WTC11 (cell line): ENCODE results near the gene KRABD2.

Source experiments
- ATAC-seq: fragments of 200-7000 bp; cut with Tn5 transposase; 2 replicates; pipeline ENCODE4 v1.10.0; 2021; ENCODE audit warnings: mild to moderate bottlenecking, moderate library complexity
- CTCF ChIA-PET: fragments of 300-600 bp; sonication (Branson Sonifier 250); formaldehyde crosslinking; loops from one replicate; lab custom pipeline; 2021; ENCODE audit warnings: antibody characterized with exemption; lab: Charles Lee
- POLR2A ChIA-PET: fragments of 350-600 bp; sonication (Branson Sonifier 250); formaldehyde crosslinking; loops from one replicate; lab custom pipeline; 2021; ENCODE audit warnings: antibody characterized with exemption; lab: Charles Lee
- DNase-seq: peaks from one replicate; pipeline ENCODE4 v3.0.0; 2021; ENCODE audit warnings: low spot score
- H3K27ac Mint-ChIP-seq: 2 replicates; pipeline ENCODE4 v1.8.0; 2021; ENCODE audit warnings: mixed read lengths
- H3K27me3 Mint-ChIP-seq: 2 replicates; pipeline ENCODE4 v1.8.0; 2021; ENCODE audit warnings: low read depth, mild to moderate bottlenecking, moderate library complexity, mixed read lengths
- H3K36me3 Mint-ChIP-seq: 2 replicates; pipeline ENCODE4 v1.8.0; 2021; ENCODE audit warnings: mixed read lengths
- H3K4me1 Mint-ChIP-seq: 2 replicates; pipeline ENCODE4 v1.8.0; 2022; ENCODE audit warnings: mixed read lengths
- H3K4me3 Mint-ChIP-seq: 2 replicates; pipeline ENCODE4 v1.8.0; 2021; ENCODE audit warnings: mild to moderate bottlenecking, moderate library complexity, mixed read lengths
- H3K9me3 Mint-ChIP-seq: 2 replicates; pipeline ENCODE4 v1.8.0; 2021; ENCODE audit warnings: mixed read lengths
- CBFB ChIP-seq: sonication (generic); formaldehyde crosslinking; IDR thresholded peaks from 2 replicates; pipeline ENCODE4 v1.8.1; 2022; ENCODE audit warnings: mild to moderate bottlenecking, low read depth, missing genetic modification reagents
- CDX4 ChIP-seq: fragments of 250-450 bp; sonication (Bioruptor Pico); IDR thresholded peaks from 2 replicates; pipeline ENCODE4 v1.9.0; 2021; ENCODE audit warnings: moderate library complexity, mild to moderate bottlenecking, inconsistent platforms, borderline replicate concordance
- CREB1 ChIP-seq: sonication (generic); formaldehyde crosslinking; IDR thresholded peaks from 2 replicates; pipeline ENCODE4 v1.8.0; 2023; ENCODE audit warnings: mild to moderate bottlenecking, missing genetic modification reagents
- FOXJ3 ChIP-seq: sonication (generic); formaldehyde crosslinking; IDR thresholded peaks from 2 replicates; pipeline ENCODE4 v1.9.0; 2021; ENCODE audit warnings: missing genetic modification reagents, mild to moderate bottlenecking, borderline replicate concordance
- GRHL2 ChIP-seq: fragments of 250-450 bp; sonication (Bioruptor Pico); IDR thresholded peaks from 2 replicates; pipeline ENCODE4 v1.8.0; 2022; ENCODE audit warnings: mild to moderate bottlenecking, moderate library complexity; ENCODE audit not compliant: insufficient replicate concordance, severe bottlenecking
- KAT7 ChIP-seq: sonication (generic); formaldehyde crosslinking; IDR thresholded peaks from 2 replicates; pipeline ENCODE4 v1.8.1; 2023; ENCODE audit warnings: missing genetic modification reagents, mild to moderate bottlenecking, borderline replicate concordance
- MLX ChIP-seq: sonication (generic); formaldehyde crosslinking; IDR thresholded peaks from 2 replicates; pipeline ENCODE4 v1.8.1; 2023; ENCODE audit warnings: mild to moderate bottlenecking, missing genetic modification reagents, moderate library complexity
- NR1H2 ChIP-seq: sonication (generic); formaldehyde crosslinking; IDR thresholded peaks from 2 replicates; pipeline ENCODE4 v1.9.0; 2021; ENCODE audit warnings: mild to moderate bottlenecking, moderate library complexity, missing genetic modification reagents
- PRDM15 ChIP-seq: sonication (generic); formaldehyde crosslinking; IDR thresholded peaks from 2 replicates; pipeline ENCODE4 v1.8.0; 2022; ENCODE audit warnings: missing genetic modification reagents
- TCF7 ChIP-seq: sonication (generic); formaldehyde crosslinking; IDR thresholded peaks from 2 replicates; pipeline ENCODE4 v1.8.0; 2022; ENCODE audit warnings: mild to moderate bottlenecking, low read depth, missing genetic modification reagents, moderate library complexity
- TEAD4 ChIP-seq: sonication (generic); formaldehyde crosslinking; IDR thresholded peaks from 2 replicates; pipeline ENCODE4 v1.8.0; 2022; ENCODE audit warnings: mild to moderate bottlenecking, missing genetic modification reagents
- ZNF263 ChIP-seq: sonication (generic); formaldehyde crosslinking; IDR thresholded peaks from 2 replicates; pipeline ENCODE4 v1.8.1; 2022; ENCODE audit warnings: low read depth, mild to moderate bottlenecking, moderate library complexity, missing genetic modification reagents
- ZNF396 ChIP-seq: fragments of 250-450 bp; sonication (Bioruptor Pico); IDR thresholded peaks from 2 replicates; pipeline ENCODE4 v1.8.0; 2021; ENCODE audit warnings: mild to moderate bottlenecking, moderate library complexity, borderline replicate concordance
- TF ChIP-seq, protein P1 (sequence below): sonication (generic); formaldehyde crosslinking; IDR thresholded peaks from 2 replicates; pipeline ENCODE4 v1.8.1; 2022; ENCODE audit warnings: missing genetic modification reagents, borderline replicate concordance
- TF ChIP-seq, protein P2 (sequence below): sonication (generic); formaldehyde crosslinking; IDR thresholded peaks from 2 replicates; pipeline ENCODE4 v1.8.1; 2022; ENCODE audit warnings: low read depth, missing genetic modification reagents, borderline replicate concordance
- TF ChIP-seq, protein P3 (sequence below): sonication (generic); formaldehyde crosslinking; IDR thresholded peaks from 2 replicates; pipeline ENCODE4 v1.8.0; 2022; ENCODE audit warnings: mild to moderate bottlenecking, missing genetic modification reagents
- TF ChIP-seq, protein P4 (sequence below): fragments of 250-450 bp; sonication (Bioruptor Pico); IDR thresholded peaks from 2 replicates; pipeline ENCODE4 v1.9.0; 2021; ENCODE audit warnings: mild to moderate bottlenecking

Gene KRABD2

GRCh38 chr17:8392674-8393469 is 16.4 kb upstream of the KRABD2 start:
- peaks cover 8% of the 10 kb centered on the region for H3K4me1 Mint-ChIP-seq
- H3K27me3 Mint-ChIP-seq, result peaks cover 13% of the 10 kb centered on the region
- ChIA-PET CTCF (interaction anchor here (0.6 to 3.0 kb wide), 4 partner anchors 9 to 353 kb away, joined by 3 to 20 read pairs (median 8); no protein-coding TSS in a partner anchor), POLR2A (interaction anchor here (0.6 kb wide), 1 partner anchor 67 kb away, joined by 7 read pairs; no protein-coding TSS in a partner anchor)
- no peak for DNase-seq
- H3K27ac Mint-ChIP-seq, result no peak overlapping the region
- no peaks in the 10 kb centered on the region for H3K9me3 Mint-ChIP-seq
- H3K4me3 Mint-ChIP-seq, result no peak overlapping the region
- H3K36me3 Mint-ChIP-seq, result no peaks in the 10 kb centered on the region
- no peak for ATAC-seq
- TF ChIP-seq, protein P1, sequence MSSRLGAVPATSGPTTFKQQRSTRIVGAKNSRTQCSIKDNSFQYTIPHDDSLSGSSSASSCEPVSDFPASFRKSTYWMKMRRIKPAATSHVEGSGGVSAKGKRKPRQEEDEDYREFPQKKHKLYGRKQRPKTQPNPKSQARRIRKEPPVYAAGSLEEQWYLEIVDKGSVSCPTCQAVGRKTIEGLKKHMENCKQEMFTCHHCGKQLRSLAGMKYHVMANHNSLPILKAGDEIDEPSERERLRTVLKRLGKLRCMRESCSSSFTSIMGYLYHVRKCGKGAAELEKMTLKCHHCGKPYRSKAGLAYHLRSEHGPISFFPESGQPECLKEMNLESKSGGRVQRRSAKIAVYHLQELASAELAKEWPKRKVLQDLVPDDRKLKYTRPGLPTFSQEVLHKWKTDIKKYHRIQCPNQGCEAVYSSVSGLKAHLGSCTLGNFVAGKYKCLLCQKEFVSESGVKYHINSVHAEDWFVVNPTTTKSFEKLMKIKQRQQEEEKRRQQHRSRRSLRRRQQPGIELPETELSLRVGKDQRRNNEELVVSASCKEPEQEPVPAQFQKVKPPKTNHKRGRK (CRISPR knock-in tag), result no peak
- TF ChIP-seq, protein P2, sequence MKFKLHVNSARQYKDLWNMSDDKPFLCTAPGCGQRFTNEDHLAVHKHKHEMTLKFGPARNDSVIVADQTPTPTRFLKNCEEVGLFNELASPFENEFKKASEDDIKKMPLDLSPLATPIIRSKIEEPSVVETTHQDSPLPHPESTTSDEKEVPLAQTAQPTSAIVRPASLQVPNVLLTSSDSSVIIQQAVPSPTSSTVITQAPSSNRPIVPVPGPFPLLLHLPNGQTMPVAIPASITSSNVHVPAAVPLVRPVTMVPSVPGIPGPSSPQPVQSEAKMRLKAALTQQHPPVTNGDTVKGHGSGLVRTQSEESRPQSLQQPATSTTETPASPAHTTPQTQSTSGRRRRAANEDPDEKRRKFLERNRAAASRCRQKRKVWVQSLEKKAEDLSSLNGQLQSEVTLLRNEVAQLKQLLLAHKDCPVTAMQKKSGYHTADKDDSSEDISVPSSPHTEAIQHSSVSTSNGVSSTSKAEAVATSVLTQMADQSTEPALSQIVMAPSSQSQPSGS (CRISPR knock-in tag), result no peak
- no peak for TF ChIP-seq CBFB
- no peak for TF ChIP-seq MLX (CRISPR knock-in tag)
- TF ChIP-seq, protein P3, sequence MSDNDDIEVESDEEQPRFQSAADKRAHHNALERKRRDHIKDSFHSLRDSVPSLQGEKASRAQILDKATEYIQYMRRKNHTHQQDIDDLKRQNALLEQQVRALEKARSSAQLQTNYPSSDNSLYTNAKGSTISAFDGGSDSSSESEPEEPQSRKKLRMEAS (CRISPR knock-in tag), result no peak
- TF ChIP-seq FOXJ3 (CRISPR knock-in tag), result no peak
- TF ChIP-seq TCF7 (CRISPR knock-in tag), result 0 out of 2 replicates have a peak, but pooled peaks have one; percentile 18
- 0 out of 2 replicates have a peak, but pooled peaks have one; percentile 23 for TF ChIP-seq PRDM15 (CRISPR knock-in tag)
- TF ChIP-seq CREB1 (CRISPR knock-in tag), result no peak
- no peak for TF ChIP-seq GRHL2 (CRISPR knock-in tag)
- no peak for TF ChIP-seq CDX4
- TF ChIP-seq ZNF263 (CRISPR knock-in tag), result no peak
- no peak for TF ChIP-seq NR1H2 (CRISPR knock-in tag)
- TF ChIP-seq TEAD4, result no peak
- TF ChIP-seq KAT7 (CRISPR knock-in tag), result no peak
- TF ChIP-seq ZNF396 (CRISPR knock-in tag), result no peak
- TF ChIP-seq, protein P4, sequence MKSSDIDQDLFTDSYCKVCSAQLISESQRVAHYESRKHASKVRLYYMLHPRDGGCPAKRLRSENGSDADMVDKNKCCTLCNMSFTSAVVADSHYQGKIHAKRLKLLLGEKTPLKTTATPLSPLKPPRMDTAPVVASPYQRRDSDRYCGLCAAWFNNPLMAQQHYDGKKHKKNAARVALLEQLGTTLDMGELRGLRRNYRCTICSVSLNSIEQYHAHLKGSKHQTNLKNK (CRISPR knock-in tag), result no peak
